KMS-11 (cell line): ENCODE results near the gene ISYNA1.

Experiments
- H2AFZ ChIP-seq: fragments of 200-600 bp; sonication (generic); 2 replicates; pipeline ENCODE4 v1.6.1; 2016; ENCODE audit warnings: antibody characterized with exemption, mixed run types, low read depth
- H3K27ac ChIP-seq: fragments of 200-600 bp; sonication (generic); 2 replicates; pipeline ENCODE4 v1.6.1; 2016; ENCODE audit warnings: mild to moderate bottlenecking, mixed run types
- H3K27me3 ChIP-seq: fragments of 200-600 bp; sonication (generic); 2 replicates; pipeline ENCODE4 v1.6.1; 2017; ENCODE audit warnings: mild to moderate bottlenecking, low read depth, mixed run types, moderate library complexity; ENCODE audit not compliant: insufficient read depth
- H3K36me3 ChIP-seq: fragments of 200-600 bp; sonication (generic); 2 replicates; pipeline ENCODE4 v1.6.1; 2017; ENCODE audit warnings: mild to moderate bottlenecking, mixed run types; ENCODE audit not compliant: insufficient read depth
- H3K4me1 ChIP-seq: fragments of 200-600 bp; sonication (generic); 2 replicates; pipeline ENCODE4 v1.6.1; 2016; ENCODE audit warnings: mild to moderate bottlenecking, low read depth, mixed run types; ENCODE audit not compliant: poor library complexity, severe bottlenecking
- H3K4me2 ChIP-seq: fragments of 200-600 bp; sonication (generic); 2 replicates; pipeline ENCODE4 v1.7.0; 2016; ENCODE audit warnings: mild to moderate bottlenecking, mixed run types
- H3K4me3 ChIP-seq: fragments of 200-600 bp; sonication (generic); IDR thresholded peaks from 2 replicates; pipeline ENCODE4 v1.6.1; 2017; ENCODE audit warnings: low read depth, low read length, mixed read lengths; ENCODE audit not compliant: insufficient read depth
- H3K79me2 ChIP-seq: fragments of 200-600 bp; sonication (generic); 2 replicates; pipeline ENCODE4 v1.6.1; 2016; ENCODE audit warnings: low read depth, mixed run types; ENCODE audit not compliant: insufficient read depth
- H3K9ac ChIP-seq: fragments of 200-600 bp; sonication (generic); 2 replicates; pipeline ENCODE4 v1.6.1; 2016; ENCODE audit warnings: mild to moderate bottlenecking, mixed run types
- H4K20me1 ChIP-seq: fragments of 200-600 bp; sonication (generic); 2 replicates; pipeline ENCODE4 v1.6.1; 2016; ENCODE audit warnings: mild to moderate bottlenecking, mixed run types; ENCODE audit not compliant: insufficient read depth
- CTCF ChIP-seq: fragments of 200-600 bp; sonication (generic); conservative IDR thresholded peaks from 2 replicates; pipeline ENCODE4 v1.6.1; 2017; ENCODE audit warnings: low read depth, mild to moderate bottlenecking, antibody characterized with exemption, low read length, moderate library complexity, mixed read lengths

The ISYNA1 gene

GRCh38 chr19:18401580-18402112 is 36.3 kb downstream of the ISYNA1 start:
- H3K4me2 ChIP-seq, result no peak overlapping the region
- H3K79me2 ChIP-seq, result no peaks in the 10 kb centered on the region
- H3K9ac ChIP-seq, result no peak overlapping the region
- peaks cover 8% of the 10 kb centered on the region for H3K4me1 ChIP-seq
- H3K27me3 ChIP-seq, result peaks cover 39% of the 10 kb centered on the region
- H2AFZ ChIP-seq, result no peak overlapping the region
- no peak overlapping the region for H3K4me3 ChIP-seq
- H3K27ac ChIP-seq, result no peak overlapping the region
- H4K20me1 ChIP-seq, result no peaks in the 10 kb centered on the region
- no peaks in the 10 kb centered on the region for H3K36me3 ChIP-seq
- TF ChIP-seq CTCF, result no peak

DNA sequence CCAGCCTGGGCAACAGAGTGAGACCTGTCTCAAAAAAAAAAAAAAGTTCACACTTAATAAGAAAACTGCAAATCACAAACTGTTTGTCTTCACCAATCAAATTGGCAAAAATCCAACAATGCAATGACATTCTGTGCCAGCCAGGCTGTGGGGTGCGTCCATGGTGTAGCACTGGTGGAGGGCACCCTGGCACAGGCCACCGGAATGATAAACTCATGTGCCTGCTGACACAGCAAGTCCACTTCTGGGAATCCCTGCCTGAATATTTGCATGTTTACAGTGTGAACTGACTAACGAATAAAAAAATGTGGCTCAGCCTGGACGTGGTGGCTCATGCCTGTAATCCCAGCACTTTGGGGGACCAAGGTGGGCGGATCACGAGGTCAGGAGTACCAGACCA is 38.9 kb downstream of the ISYNA1 start:
- no peak overlapping the region for H3K27ac ChIP-seq

GRCh38 chr19:18397242-18398202 is 40.4 kb downstream of the ISYNA1 start, which contains the start of gene LRRC25:
Gene LRRC25, minus strand, starts transcription at chr19:18397622. Its CDS starts 659 bp downstream, at chr19:18396963.
- Histone ChIP-seq H3K9ac (no peak within 1 kb of the TSS), H3K27ac (no peak within 1 kb of the TSS)

More for the DNA sequence above, 38.9 kb downstream of the ISYNA1 start:
- no peak for TF ChIP-seq CTCF
- Histone ChIP-seq H3K4me1 (peaks cover 8% of the 10 kb centered on the region), H3K4me2 (no peak overlapping the region), H3K9ac (no peak overlapping the region), H2AFZ (no peak overlapping the region), H3K79me2 (no peaks in the 10 kb centered on the region), H3K4me3 (no peak overlapping the region), H4K20me1 (no peaks in the 10 kb centered on the region), H3K36me3 (no peaks in the 10 kb centered on the region), H3K27me3 (peaks cover 55% of the 10 kb centered on the region)

More at GRCh38 chr19:18397242-18398202, 40.4 kb downstream of the ISYNA1 start, which contains the start of gene LRRC25:
- Histone ChIP-seq H3K79me2 (no peaks in the 10 kb centered on the region), H3K36me3 (no peaks in the 10 kb centered on the region), H3K4me3 (no peak within 1 kb of the TSS), H3K27me3 (peaks cover 68% of the 10 kb centered on the region), H4K20me1 (no peaks in the 10 kb centered on the region), H3K4me1 (peaks cover 8% of the 10 kb centered on the region), H2AFZ (no peak within 1 kb of the TSS), H3K4me2 (no peak within 1 kb of the TSS)
- TF ChIP-seq CTCF, result no peak
